GM12892 (cell line): ENCODE measurements around the gene MS4A3.

ENCODE experiments used
- POLR2A ChIP-seq: IDR thresholded peaks from 2 replicates; pipeline ENCODE4 v1.6.1; 2011; ENCODE audit warnings: low read depth, low read length, control low read depth
- POLR2AphosphoS5 ChIP-seq: IDR thresholded peaks from 2 replicates; pipeline ENCODE4 v1.6.1; 2011; ENCODE audit warnings: low read depth, low read length, control low read depth
- TAF1 ChIP-seq: IDR thresholded peaks from 2 replicates; pipeline ENCODE4 v1.6.1; 2011; ENCODE audit warnings: low read depth, mild to moderate bottlenecking, control low read depth, low read length, borderline replicate concordance

GRCh38 chr11:60118338-60118737, 61.9 kb downstream of the MS4A3 start:
- TF ChIP-seq POLR2AphosphoS5: no peak
- TF ChIP-seq POLR2A: no peak
- TF ChIP-seq TAF1: no peak
